ENCODE measurements around the gene ZSCAN21. TPM values are rescaled to one million over a fixed set of nuclear protein-coding genes. Genes with fewer than 3 reads are reported as not detected.

ZSCAN21 gene
- total RNA-seq, 3 donors from 2014 or later = 12.8 to 21.8 (median 13.0) TPM

DNA sequence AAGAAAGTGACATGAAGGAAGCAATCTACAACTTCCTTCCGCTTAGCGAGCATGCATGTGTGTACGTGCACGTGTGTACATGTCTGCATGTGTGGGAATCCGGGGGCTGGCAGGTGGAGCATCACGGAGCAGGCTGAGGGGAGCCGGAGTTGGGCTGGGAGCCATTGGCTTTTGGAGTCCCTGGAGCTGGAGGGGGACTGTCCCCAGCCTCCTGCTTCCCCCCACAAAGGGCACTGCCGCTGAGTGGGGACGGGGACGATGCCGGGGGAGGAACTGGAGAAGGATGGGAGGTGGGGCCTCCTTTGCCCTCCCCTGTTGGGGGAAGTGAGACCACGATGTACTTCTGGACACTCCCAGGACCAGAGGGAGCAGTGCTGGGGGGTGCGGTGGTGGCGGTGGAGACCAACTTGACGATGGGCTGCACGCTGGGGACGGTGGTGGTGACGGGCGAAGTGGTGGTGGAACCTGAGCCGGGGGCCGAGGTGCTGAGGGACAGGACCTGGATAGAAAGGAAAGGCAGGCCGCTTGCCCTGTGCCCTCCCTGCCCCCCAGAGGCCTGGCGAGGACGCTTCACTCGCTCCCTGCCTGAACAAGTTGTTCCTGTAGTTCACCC, 57.7 kb downstream of the ZSCAN21 start:
- H3K27me3 ChIP-seq = no peaks in the 10 kb centered on the region
- peaks cover 0 to 5% of the 10 kb centered on the region in 2 donors for H3K4me1 ChIP-seq
- no peak for DNase-seq (ENCODE audit: low spot score in 2 of 2)
- intact Hi-C loops (cut with DNase I; ENCODE audit: low total_unique reads) = no loop called here
- H3K9me3 ChIP-seq = no peaks in the 10 kb centered on the region
- H3K27ac ChIP-seq = no peak overlapping the region
- H3K4me3 ChIP-seq = no peak overlapping the region
- TF ChIP-seq POLR2A (IDR thresholded peaks at IDR 0.05) = no peak
- TF ChIP-seq, protein P1, sequence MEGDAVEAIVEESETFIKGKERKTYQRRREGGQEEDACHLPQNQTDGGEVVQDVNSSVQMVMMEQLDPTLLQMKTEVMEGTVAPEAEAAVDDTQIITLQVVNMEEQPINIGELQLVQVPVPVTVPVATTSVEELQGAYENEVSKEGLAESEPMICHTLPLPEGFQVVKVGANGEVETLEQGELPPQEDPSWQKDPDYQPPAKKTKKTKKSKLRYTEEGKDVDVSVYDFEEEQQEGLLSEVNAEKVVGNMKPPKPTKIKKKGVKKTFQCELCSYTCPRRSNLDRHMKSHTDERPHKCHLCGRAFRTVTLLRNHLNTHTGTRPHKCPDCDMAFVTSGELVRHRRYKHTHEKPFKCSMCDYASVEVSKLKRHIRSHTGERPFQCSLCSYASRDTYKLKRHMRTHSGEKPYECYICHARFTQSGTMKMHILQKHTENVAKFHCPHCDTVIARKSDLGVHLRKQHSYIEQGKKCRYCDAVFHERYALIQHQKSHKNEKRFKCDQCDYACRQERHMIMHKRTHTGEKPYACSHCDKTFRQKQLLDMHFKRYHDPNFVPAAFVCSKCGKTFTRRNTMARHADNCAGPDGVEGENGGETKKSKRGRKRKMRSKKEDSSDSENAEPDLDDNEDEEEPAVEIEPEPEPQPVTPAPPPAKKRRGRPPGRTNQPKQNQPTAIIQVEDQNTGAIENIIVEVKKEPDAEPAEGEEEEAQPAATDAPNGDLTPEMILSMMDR (IDR thresholded peaks at IDR 0.05) = no peak
- TF ChIP-seq POLR2AphosphoS5 (IDR thresholded peaks at IDR 0.05) = no peak
- no peaks in the 10 kb centered on the region for H3K36me3 ChIP-seq

DNA sequence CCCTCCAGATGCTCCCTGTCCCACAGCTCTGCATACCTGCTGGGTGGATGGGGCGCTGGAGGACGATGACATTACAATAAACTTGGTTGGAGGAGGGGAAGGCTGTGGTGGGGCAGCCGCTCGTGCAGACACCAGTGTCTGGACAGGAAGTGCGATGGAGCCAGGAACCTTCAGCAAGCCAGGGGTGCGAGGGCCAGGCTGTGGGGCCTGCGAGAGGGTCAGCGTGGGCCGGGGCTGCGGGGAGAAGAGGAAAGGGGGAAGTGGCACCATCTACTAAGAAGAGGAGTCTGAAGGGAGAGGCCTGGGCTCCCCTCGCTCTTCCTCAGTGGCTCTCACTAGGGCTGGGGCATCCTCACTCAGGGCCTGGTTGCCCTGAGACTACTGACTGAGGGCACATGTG, 58.3 kb downstream of the ZSCAN21 start:
- no peak for DNase-seq (ENCODE audit: low spot score in 2 of 2)
- no peaks in the 10 kb centered on the region for H3K9me3 ChIP-seq
- intact Hi-C loops (cut with DNase I; ENCODE audit: low total_unique reads) = no loop called here
- TF ChIP-seq POLR2AphosphoS5 (IDR thresholded peaks at IDR 0.05) (no peak), POLR2A (IDR thresholded peaks at IDR 0.05) (no peak)
- TF ChIP-seq, protein P1 (IDR thresholded peaks at IDR 0.05) = no peak
- H3K4me1 ChIP-seq = no peaks in the 10 kb centered on the region
- no peak overlapping the region for H3K27ac ChIP-seq
- no peaks in the 10 kb centered on the region for H3K27me3 ChIP-seq
- H3K36me3 ChIP-seq = no peaks in the 10 kb centered on the region
- H3K4me3 ChIP-seq = no peak overlapping the region

DNA sequence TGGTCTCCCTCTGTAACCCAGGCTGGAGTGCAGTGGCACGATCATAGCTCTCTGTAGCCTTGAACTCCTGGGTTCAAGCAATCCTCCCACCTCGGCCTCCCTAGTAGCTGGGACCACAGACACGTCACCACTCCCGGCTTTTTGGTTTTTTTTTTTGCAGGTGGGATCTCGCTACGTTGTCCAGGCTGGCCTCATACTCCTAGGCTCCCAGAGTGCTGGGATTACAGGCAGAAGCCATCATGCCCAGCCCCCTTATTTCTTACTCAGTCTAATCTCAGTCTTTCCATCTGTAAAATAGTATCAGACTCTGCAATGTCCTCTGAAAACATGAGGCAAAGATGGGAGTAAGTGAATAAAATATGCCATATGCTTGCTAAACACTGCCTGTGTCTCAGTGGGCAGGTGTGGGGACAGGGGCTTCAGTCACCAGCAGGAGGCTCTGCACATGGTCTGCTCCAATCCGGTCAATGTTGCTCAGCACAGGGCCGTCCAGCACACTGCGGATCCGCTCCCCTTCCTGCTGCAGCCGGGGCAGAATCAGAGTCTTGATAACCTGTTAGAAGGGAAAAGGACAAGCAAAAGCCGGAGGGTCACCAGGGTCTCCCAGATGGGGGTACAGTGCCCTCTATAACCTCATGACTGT, 60.1 kb downstream of the ZSCAN21 start:
- intact Hi-C loops (cut with DNase I; ENCODE audit: low total_unique reads) = no loop called here
- no peak overlapping the region for H3K4me3 ChIP-seq
- H3K27ac ChIP-seq = no peak overlapping the region
- H3K36me3 ChIP-seq = no peaks in the 10 kb centered on the region
- no peaks in the 10 kb centered on the region for H3K4me1 ChIP-seq
- H3K27me3 ChIP-seq = no peaks in the 10 kb centered on the region
- no peak for TF ChIP-seq POLR2AphosphoS5 (IDR thresholded peaks at IDR 0.05)
- no peak for TF ChIP-seq POLR2A (IDR thresholded peaks at IDR 0.05)
- TF ChIP-seq, protein P1 (IDR thresholded peaks at IDR 0.05) = no peak
- no peaks in the 10 kb centered on the region for H3K9me3 ChIP-seq
- no peak for DNase-seq (ENCODE audit: low spot score in 2 of 2)

DNA sequence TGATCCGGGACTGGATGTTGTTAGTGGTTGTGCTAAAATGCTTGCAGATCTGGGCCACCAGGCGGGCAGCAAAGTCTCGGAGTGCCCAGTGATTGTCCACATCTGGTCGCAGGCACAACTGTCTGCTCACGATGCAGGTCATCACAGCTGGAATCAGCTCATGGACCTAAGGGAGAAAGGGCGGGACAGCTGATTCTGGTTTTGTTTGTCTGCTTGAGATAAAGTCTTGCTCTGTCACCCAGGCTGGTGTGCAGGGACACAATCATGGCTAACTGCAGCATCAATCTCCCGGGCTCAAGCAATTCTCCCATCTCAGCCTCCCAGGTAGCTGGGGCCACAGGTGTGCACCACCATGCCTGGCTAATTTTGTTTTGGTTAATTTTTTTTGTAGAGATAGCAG, 61.6 kb downstream of the ZSCAN21 start:
- TF ChIP-seq POLR2AphosphoS5 (IDR thresholded peaks at IDR 0.05) (no peak), POLR2A (IDR thresholded peaks at IDR 0.05) (no peak)
- TF ChIP-seq, protein P1 (IDR thresholded peaks at IDR 0.05) = no peak
- intact Hi-C loops (cut with DNase I; ENCODE audit: low total_unique reads) = no loop called here
- H3K27ac ChIP-seq = no peak overlapping the region
- H3K27me3 ChIP-seq = no peaks in the 10 kb centered on the region
- H3K36me3 ChIP-seq = no peaks in the 10 kb centered on the region
- no peak overlapping the region for H3K4me3 ChIP-seq
- no peak for DNase-seq (ENCODE audit: low spot score in 2 of 2)
- H3K9me3 ChIP-seq = no peaks in the 10 kb centered on the region
- no peaks in the 10 kb centered on the region for H3K4me1 ChIP-seq

DNA sequence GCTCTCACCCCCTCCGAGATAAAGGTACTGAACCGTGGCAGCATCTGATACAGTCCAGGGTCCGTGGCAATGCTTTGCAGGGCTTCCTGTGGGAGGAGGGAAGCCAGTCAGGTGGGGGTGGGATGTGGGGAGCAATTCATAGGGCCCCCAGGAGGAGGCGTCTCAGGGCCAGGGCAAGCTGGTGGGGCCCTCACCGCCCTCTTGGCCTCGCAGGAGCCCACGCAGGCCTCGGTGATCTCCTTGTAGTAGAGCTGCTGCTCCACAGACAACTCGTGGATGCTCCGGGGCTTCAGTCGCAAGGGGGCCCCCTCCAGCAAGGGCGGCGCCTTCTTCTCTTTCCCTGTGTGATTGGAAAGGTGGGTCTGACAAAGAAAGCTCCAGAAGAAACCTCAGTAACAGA, 62.3 kb downstream of the ZSCAN21 start:
- Histone ChIP-seq H3K36me3 (no peaks in the 10 kb centered on the region), H3K27me3 (no peaks in the 10 kb centered on the region), H3K4me1 (no peaks in the 10 kb centered on the region), H3K27ac (no peak overlapping the region), H3K4me3 (no peak overlapping the region), H3K9me3 (no peaks in the 10 kb centered on the region)
- intact Hi-C loops (cut with DNase I; ENCODE audit: low total_unique reads) = no loop called here
- DNase-seq (ENCODE audit: low spot score in 2 of 2) = no peak
- TF ChIP-seq, protein P1 (IDR thresholded peaks at IDR 0.05) = no peak
- TF ChIP-seq POLR2AphosphoS5 (IDR thresholded peaks at IDR 0.05) (no peak), POLR2A (IDR thresholded peaks at IDR 0.05) (no peak)
